Ramos (cell line): ENCODE measurements around the gene CCDC85C.

Experiments used
- in situ Hi-C: fragments of 300-500 bp; cut with MboI; formaldehyde crosslinking; loops from one replicate; pipeline ENCODE4 v1.14.3; 2022; ENCODE audit warnings: low sequenced_read_pairs; ENCODE audit not compliant: unreplicated experiment

The CCDC85C gene

GRCh38 chr14:99468081-99468480, 135.9 kb downstream of the CCDC85C start:
- in situ Hi-C loops: no loop called here

- in situ Hi-C loops: no loop called here
Observed at GRCh38 chr14:99467336-99468078, 136.5 kb downstream of the CCDC85C start.

- in situ Hi-C loops: no loop called here
Observed at GRCh38 chr14:99466758-99467157, 137.2 kb downstream of the CCDC85C start.

- in situ Hi-C loops: no loop called here
Observed at GRCh38 chr14:99465288-99465687, 138.7 kb downstream of the CCDC85C start.

DNA sequence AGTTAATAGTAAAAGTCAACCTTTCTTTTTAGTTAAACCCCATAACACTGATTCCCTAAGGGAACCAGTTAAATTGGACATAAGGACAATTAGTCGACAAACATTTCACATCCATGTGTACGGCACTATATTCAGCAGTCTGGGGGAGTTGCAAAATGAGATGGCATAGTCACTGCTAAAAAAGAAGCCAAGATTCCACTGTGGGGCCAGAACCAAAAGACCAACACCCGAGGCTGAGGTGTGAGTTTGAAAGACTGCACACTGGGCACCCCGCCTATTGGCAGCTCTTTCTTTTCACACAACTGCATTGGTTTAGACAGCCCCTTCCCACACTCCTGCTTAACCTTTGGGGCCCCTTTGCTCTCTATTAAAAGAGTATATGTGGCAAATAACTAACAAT, 140.0 kb downstream of the CCDC85C start:
- in situ Hi-C loops: no loop called here

- in situ Hi-C loops: no loop called here
Observed at GRCh38 chr14:99462210-99462609, 141.8 kb downstream of the CCDC85C start.

DNA sequence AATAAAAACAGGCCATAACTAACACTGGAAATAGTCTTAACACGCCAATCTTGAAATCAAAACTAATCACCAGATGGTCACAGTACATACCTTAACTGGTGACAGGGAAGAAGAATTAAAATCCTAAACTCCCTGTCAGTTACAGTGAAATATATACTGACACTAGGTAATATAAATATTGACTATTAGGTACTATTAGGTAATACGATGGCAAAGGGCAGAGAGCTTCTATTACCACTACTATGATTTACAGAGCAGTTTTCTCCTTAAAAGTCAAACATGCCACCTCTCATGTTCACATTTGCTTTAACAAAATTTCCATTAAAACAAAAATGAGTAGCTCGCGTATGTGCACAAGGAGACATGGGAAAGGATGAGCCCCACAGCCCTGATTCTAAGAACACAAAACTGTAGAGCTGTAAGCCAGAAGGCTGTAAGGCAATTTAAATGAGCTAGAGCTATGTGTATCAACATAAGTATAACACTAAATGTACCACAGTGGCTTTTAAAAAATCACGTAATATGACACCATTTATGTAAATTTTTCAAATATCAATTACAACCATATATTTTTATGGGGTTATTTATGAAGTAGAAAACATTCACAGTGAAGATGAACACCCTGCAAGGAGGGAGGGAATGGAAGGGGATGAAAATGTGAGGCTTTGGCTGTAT, 142.5 kb downstream of the CCDC85C start:
- in situ Hi-C loops: no loop called here

DNA sequence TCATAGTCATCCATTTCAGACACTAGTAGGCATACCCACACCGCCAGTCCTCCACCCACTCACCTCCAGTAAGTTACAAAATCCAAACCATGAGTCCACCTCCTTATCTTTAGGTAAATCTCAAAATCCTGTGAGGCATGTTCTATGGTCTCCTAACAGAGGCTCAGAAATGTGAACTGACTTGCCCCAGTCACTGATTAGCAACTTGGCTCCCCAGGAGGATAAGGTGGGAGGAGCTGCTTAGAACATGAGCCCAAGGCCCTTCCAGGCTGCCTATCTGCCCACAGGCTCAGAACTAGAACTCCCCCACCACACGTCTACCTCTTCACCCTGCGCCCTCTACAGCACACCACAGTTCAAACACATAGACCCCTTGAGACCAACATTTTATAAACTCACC, 143.2 kb downstream of the CCDC85C start:
- in situ Hi-C loops: no loop called here

DNA sequence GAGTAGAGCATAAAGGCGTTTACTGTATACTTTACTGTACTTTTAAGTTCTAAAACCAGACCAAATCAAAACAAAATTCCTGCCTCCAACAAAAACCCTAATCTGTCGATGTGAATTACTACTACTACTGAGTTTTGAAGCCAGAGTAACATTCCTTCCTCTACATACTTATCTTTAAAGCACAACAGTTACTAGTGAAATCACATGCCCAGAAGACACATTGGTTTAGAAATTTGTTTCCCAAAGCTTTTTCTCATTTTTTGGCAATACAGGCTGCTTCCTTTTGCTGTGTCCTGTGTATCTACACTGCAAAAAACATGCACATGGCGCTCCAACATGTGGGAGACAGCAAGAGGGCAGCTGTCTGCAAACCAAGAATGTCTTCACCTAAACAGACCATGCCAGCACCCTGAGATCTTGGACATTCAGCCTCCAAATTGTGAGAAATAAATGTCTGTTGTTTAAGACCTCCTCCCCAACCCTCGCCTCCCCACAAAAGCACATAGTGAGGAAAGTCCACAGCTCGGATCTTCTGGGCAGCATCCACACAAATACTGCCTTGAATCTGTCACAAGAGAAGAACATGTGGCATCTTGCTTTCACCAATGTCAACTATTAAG, 144.4 kb downstream of the CCDC85C start:
- in situ Hi-C loops: no loop called here

DNA sequence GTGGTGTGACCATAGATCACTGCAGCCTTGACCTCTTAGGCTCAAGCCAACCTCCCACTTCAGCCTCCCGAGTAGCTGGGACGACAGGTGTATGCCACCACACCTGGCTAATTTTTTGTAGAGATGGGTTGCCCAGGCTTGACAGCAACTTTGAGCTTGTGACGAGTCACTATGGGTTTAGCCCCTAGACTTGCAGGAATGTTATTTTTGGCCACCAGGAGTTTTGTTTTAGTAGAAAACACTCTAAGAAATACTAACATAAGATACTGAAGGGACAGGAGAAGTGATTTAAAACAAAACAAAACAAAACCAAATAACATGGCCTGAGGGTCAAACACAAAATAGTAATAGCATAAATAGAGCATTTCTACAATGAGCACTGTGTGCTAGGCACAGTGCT, 149.8 kb downstream of the CCDC85C start:
- in situ Hi-C loops: no loop called here

DNA sequence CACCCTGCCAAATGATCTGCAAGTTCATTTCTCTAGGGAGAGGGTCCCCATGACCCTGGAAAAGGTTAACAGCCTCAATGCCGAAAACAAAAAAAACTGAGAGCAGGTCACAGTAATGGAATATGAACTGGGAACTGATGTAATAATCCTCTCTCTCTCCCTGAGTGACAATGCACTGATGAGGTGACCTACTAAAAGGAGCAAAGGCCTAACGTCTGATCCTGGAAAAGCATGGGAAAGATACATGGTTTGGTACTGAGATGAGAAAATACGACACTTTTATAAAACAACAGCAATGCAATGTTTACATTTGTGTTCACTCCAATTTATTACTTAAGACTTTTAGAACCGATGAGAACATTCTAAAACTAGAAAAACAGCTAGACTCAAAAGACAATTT, 151.0 kb downstream of the CCDC85C start:
- in situ Hi-C loops: no loop called here

DNA sequence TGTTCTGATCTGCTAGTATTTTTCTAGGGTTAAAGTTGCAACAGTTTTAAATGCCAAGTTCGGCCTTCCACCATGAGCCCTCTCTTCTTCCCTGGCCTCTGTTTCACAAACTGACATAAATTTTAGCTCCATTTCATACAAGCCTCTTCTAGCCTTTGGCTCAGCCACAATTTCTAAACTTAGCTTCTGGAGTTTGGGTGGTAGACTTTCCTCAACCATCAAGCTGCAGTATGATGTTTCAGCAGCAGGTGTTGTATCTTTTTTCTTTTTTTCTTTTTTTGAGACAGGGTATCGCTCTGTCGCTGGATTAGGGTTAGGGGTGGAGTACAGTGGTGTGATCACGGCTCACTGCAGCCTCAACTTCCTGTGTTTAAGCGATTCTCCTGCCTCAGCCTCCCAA, 152.8 kb downstream of the CCDC85C start:
- in situ Hi-C loops: no loop called here

- in situ Hi-C loops: no loop called here
Observed at GRCh38 chr14:99450266-99450665, 153.7 kb downstream of the CCDC85C start.
